Pons (tissue), 1 donor: Measurements from ENCODE around the gene GRIK4.

Experiments used
- DNase-seq: peaks from one replicate; pipeline ENCODE4 v3.0.0-alpha.2; 2016; ENCODE audit warnings: low spot score

The GRIK4 gene

GRCh38 chr11:120510406-120511115 is 987 bp upstream of the GRIK4 start:
- no peak for DNase-seq

GRCh38 chr11:120511820-120512738 is 531 bp downstream of the GRIK4 start:
- DNase-seq, result no peak

GRCh38 chr11:120512739-120513435 is 1.3 kb downstream of the GRIK4 start:
- peak; percentile 52 for DNase-seq

GRCh38 chr11:120513436-120514315 is 2.1 kb downstream of the GRIK4 start:
- DNase-seq, result peak; percentile 29

- no peak for DNase-seq
Observed at GRCh38 chr11:120514541-120515121, 3.1 kb downstream of the GRIK4 start.

GRCh38 chr11:120515186-120515723 is 3.7 kb downstream of the GRIK4 start:
- no peak for DNase-seq

- no peak for DNase-seq
Observed at GRCh38 chr11:120516461-120517389, 5.2 kb downstream of the GRIK4 start.

- DNase-seq, result no peak
Observed at GRCh38 chr11:120517390-120517761, 5.8 kb downstream of the GRIK4 start.

GRCh38 chr11:120517801-120518291 is 6.3 kb downstream of the GRIK4 start:
- DNase-seq, result no peak

GRCh38 chr11:120518356-120518755 is 6.8 kb downstream of the GRIK4 start:
- DNase-seq, result no peak

GRCh38 chr11:120519474-120519873 is 7.9 kb downstream of the GRIK4 start:
- DNase-seq, result no peak

GRCh38 chr11:120520091-120520822 is 8.7 kb downstream of the GRIK4 start:
- no peak for DNase-seq

GRCh38 chr11:120521176-120521575 is 9.6 kb downstream of the GRIK4 start:
- no peak for DNase-seq

GRCh38 chr11:120522021-120522420 is 10.5 kb downstream of the GRIK4 start:
- DNase-seq, result no peak

- no peak for DNase-seq
Observed at GRCh38 chr11:120522736-120523135, 11.2 kb downstream of the GRIK4 start.

- DNase-seq, result no peak
Observed at GRCh38 chr11:120523196-120523595, 11.6 kb downstream of the GRIK4 start.

GRCh38 chr11:120524536-120525085 is 13.1 kb downstream of the GRIK4 start:
- DNase-seq, result no peak
